Stimulated activated memory B cell treated with anti-CD40 and anti-IgM and Interleukin-4, amounts not matched to agents 10 μg/mL and 1 μg/mL and 100 μg/mL, for 72 hours (primary cell): Measurements from ENCODE around the gene AFF3.
A peak's percentile ranks its signal among the peaks of the same experiment; 100 is the strongest.

Experiments
- ATAC-seq: fragments of 150-1000 bp; cut with Tn5 transposase; 2 replicates; pipeline ENCODE4 v1.10.0; 2021
- H3K27ac Mint-ChIP-seq: one replicate; pipeline ENCODE4 v1.8.0; 2022; ENCODE audit warnings: mild to moderate bottlenecking, mixed read lengths
- H3K27me3 Mint-ChIP-seq: one replicate; pipeline ENCODE4 v1.8.0; 2022; ENCODE audit warnings: mixed read lengths
- H3K36me3 Mint-ChIP-seq: one replicate; pipeline ENCODE4 v1.8.0; 2022; ENCODE audit warnings: mixed read lengths
- H3K4me1 Mint-ChIP-seq: one replicate; pipeline ENCODE4 v1.8.0; 2022; ENCODE audit warnings: mixed read lengths
- H3K4me3 Mint-ChIP-seq: one replicate; pipeline ENCODE4 v1.8.0; 2022; ENCODE audit warnings: mild to moderate bottlenecking, moderate library complexity, mixed read lengths
- H3K9me3 Mint-ChIP-seq: one replicate; pipeline ENCODE4 v1.8.0; 2022; ENCODE audit warnings: mixed read lengths

Gene AFF3

DNA sequence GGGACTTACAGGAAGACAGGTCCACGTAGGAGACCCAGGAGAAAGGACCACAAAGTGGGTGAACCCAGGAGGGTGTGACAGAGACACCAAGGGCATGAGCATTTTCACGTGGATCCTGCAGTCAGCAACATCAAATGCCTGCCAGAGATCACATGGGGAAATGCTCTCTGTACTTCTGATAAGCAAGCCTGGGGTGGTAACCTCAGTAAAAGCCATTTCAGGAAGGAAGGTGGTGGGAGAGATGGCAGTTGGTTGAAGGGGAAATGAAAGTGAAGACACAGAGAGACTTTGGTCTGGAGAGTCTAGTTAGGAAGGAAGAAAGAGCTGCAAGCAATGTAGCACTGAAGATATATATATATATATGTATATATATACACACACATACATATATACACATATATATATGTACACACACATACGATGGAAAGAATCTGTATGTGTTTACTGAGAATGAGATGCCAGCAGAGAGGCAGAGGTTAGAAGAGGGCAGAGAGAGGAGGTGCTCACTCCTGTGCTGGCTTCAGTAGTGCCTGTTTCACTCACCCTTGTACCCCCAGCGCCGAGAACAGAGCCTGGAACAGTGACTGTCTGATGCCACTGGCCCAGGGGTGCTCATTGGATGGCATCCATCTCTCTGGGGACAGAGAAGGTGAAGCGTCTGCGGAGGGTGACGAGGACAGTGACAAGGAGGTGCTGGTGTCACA, 314.9 kb downstream of the AFF3 start:
- Mint-ChIP-seq H3K4me3 (no peak overlapping the region), H3K27me3 (no peaks in the 10 kb centered on the region), H3K9me3 (peaks cover 5% of the 10 kb centered on the region), H3K36me3 (peaks cover 59% of the 10 kb centered on the region), H3K27ac (peak overlapping the region; percentile 55), H3K4me1 (peaks cover 34% of the 10 kb centered on the region)
- ATAC-seq, result peak; percentile 75

DNA sequence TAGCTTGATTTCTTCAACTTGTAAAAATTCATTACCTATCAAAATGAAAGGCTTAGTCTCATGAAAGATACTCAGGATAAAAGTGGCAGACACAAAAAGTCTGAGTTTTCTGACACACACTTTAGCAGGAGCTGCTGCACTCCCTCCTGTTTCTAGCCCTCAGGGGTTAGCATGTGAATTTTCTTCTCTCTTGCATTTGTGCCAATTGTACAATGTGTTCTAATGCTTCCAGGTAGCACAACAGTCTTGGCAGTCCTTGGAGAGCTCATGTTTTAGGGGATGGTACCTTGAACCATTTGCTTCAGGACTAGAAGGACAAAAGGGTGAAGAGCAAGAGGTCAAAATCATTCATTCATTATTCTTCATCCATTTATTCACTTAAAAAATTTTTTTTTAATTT, 316.8 kb downstream of the AFF3 start:
- H3K27ac Mint-ChIP-seq, result no peak overlapping the region
- no peak overlapping the region for H3K4me3 Mint-ChIP-seq

GRCh38 chr2:99824758-99825157, 317.6 kb downstream of the AFF3 start:
- Mint-ChIP-seq H3K4me3 (no peak overlapping the region), H3K27me3 (no peaks in the 10 kb centered on the region), H3K4me1 (peaks cover 34% of the 10 kb centered on the region), H3K27ac (no peak overlapping the region), H3K36me3 (peaks cover 53% of the 10 kb centered on the region), H3K9me3 (peaks cover 3% of the 10 kb centered on the region)
- ATAC-seq, result no peak

More for the DNA sequence above, 316.8 kb downstream of the AFF3 start:
- ATAC-seq, result no peak
- H3K4me1 Mint-ChIP-seq, result peaks cover 34% of the 10 kb centered on the region
- peaks cover 5% of the 10 kb centered on the region for H3K9me3 Mint-ChIP-seq
- H3K27me3 Mint-ChIP-seq, result no peaks in the 10 kb centered on the region
- peaks cover 55% of the 10 kb centered on the region for H3K36me3 Mint-ChIP-seq

GRCh38 chr2:99822474-99823207, 319.7 kb downstream of the AFF3 start:
- no peak for ATAC-seq
- no peaks in the 10 kb centered on the region for H3K27me3 Mint-ChIP-seq
- no peak overlapping the region for H3K4me3 Mint-ChIP-seq
- H3K9me3 Mint-ChIP-seq, result no peaks in the 10 kb centered on the region
- H3K27ac Mint-ChIP-seq, result no peak overlapping the region
- H3K4me1 Mint-ChIP-seq, result peaks cover 16% of the 10 kb centered on the region
- H3K36me3 Mint-ChIP-seq, result peaks cover 35% of the 10 kb centered on the region

GRCh38 chr2:99821984-99822383, 320.4 kb downstream of the AFF3 start:
- no peak overlapping the region for H3K4me3 Mint-ChIP-seq
- no peak for ATAC-seq
- H3K9me3 Mint-ChIP-seq, result no peaks in the 10 kb centered on the region
- no peaks in the 10 kb centered on the region for H3K27me3 Mint-ChIP-seq
- H3K27ac Mint-ChIP-seq, result no peak overlapping the region
- peaks cover 9% of the 10 kb centered on the region for H3K4me1 Mint-ChIP-seq
- H3K36me3 Mint-ChIP-seq, result peaks cover 39% of the 10 kb centered on the region

GRCh38 chr2:99821572-99821971, 320.8 kb downstream of the AFF3 start:
- H3K36me3 Mint-ChIP-seq, result peaks cover 39% of the 10 kb centered on the region

DNA sequence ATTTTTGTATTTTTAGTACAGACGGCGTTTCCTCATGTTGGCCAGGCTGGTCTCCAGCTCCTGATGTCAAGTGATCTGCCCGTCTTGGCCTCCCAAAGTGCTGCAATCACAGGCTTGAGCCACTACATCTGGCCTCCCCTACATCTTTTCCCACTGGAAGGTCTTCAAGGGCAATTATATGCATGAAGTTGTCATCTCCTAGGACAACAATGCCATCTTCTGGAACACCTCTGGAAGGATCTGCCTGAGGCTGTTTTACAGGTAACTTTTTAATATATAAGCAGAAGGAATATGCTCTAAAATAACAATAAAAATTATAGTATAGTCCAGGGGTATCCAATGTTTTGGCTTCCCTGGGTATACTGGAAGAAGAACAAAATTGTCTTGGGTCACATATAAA, 321.4 kb downstream of the AFF3 start:
- Mint-ChIP-seq H3K4me3 (no peak overlapping the region), H3K4me1 (peaks cover 3% of the 10 kb centered on the region), H3K36me3 (peaks cover 39% of the 10 kb centered on the region), H3K27me3 (no peaks in the 10 kb centered on the region), H3K9me3 (no peaks in the 10 kb centered on the region), H3K27ac (no peak overlapping the region)
- ATAC-seq, result no peak

More at GRCh38 chr2:99821572-99821971, 320.8 kb downstream of the AFF3 start:
- Mint-ChIP-seq H3K4me1 (peaks cover 5% of the 10 kb centered on the region), H3K27me3 (no peaks in the 10 kb centered on the region), H3K27ac (no peak overlapping the region), H3K4me3 (no peak overlapping the region), H3K9me3 (no peaks in the 10 kb centered on the region)
- no peak for ATAC-seq

DNA sequence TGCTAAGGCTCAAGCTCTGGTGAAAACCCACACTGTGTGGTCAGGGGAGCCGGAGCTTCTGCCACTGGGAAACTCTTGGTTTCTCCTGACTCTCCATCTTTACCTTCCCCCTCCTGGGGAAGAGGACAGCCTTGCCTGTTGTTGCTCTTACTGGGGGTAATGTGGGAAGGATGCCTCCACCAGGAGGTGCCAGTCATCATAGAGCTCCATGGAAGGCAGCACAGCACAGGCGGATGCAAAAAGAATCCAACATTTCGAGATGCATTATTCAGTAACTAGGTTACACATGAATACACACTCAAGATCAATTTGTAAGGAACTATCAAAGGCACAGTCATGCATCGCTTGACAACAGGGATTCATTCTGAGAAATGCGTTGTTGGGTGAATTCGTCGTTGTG, 322.6 kb downstream of the AFF3 start:
- no peak overlapping the region for H3K4me3 Mint-ChIP-seq
- H3K4me1 Mint-ChIP-seq, result peaks cover 7% of the 10 kb centered on the region
- H3K27ac Mint-ChIP-seq, result no peak overlapping the region
- no peaks in the 10 kb centered on the region for H3K9me3 Mint-ChIP-seq
- no peaks in the 10 kb centered on the region for H3K27me3 Mint-ChIP-seq
- H3K36me3 Mint-ChIP-seq, result peaks cover 49% of the 10 kb centered on the region
- ATAC-seq, result no peak

DNA sequence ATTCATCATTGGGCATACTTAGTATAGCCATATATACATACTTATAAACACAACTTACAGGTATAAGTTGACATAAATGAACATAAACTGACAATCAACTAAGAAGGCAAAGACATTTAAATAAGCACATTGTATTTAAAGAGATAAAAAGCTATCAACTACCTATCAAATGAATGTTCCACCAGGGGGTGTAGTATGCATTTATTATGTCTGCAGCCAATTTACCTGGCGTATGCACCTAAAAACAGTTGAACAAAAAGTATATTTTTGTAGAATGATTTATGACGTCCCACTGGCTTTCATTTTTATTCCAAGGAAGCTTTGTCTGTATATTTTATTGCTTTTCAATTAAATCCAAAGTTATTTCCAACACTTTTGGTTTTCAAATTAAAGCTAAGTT, 323.5 kb downstream of the AFF3 start:
- Mint-ChIP-seq H3K27me3 (no peaks in the 10 kb centered on the region), H3K4me3 (no peak overlapping the region), H3K9me3 (no peaks in the 10 kb centered on the region), H3K4me1 (peaks cover 7% of the 10 kb centered on the region), H3K36me3 (peaks cover 49% of the 10 kb centered on the region), H3K27ac (no peak overlapping the region)
- no peak for ATAC-seq

DNA sequence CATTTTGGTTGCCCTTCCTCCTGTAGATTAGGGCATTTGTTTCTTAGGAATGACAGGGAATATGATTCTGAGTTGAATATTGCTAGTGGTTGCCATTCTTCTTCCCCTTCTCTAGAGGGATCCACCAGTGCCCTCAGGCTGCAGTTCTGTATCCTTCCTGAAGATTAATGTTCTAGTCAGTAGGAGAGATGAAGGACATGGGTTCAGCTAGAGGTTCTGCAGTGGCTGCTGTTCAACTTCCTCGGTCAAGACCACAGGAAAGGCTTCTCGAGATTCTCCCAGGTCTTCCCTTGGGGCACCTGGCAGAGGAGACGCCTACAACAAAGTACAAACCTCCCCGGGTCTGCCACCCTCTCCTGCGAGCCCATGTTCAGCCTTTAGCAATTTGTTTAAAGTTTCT, 325.5 kb downstream of the AFF3 start:
- Mint-ChIP-seq H3K27me3 (no peaks in the 10 kb centered on the region), H3K36me3 (peaks cover 44% of the 10 kb centered on the region)

GRCh38 chr2:99812426-99812825, 330.0 kb downstream of the AFF3 start:
- Mint-ChIP-seq H3K9me3 (no peaks in the 10 kb centered on the region), H3K36me3 (peaks cover 51% of the 10 kb centered on the region), H3K4me3 (no peak overlapping the region), H3K27me3 (no peaks in the 10 kb centered on the region), H3K4me1 (peaks cover 15% of the 10 kb centered on the region), H3K27ac (no peak overlapping the region)
- no peak for ATAC-seq

More for the DNA sequence above, 325.5 kb downstream of the AFF3 start:
- Mint-ChIP-seq H3K9me3 (no peaks in the 10 kb centered on the region), H3K4me1 (peaks cover 7% of the 10 kb centered on the region), H3K27ac (no peak overlapping the region), H3K4me3 (no peak overlapping the region)
- no peak for ATAC-seq

GRCh38 chr2:99811544-99811943, 330.8 kb downstream of the AFF3 start:
- Mint-ChIP-seq H3K27me3 (no peaks in the 10 kb centered on the region), H3K36me3 (peaks cover 51% of the 10 kb centered on the region), H3K9me3 (no peaks in the 10 kb centered on the region), H3K4me1 (peaks cover 20% of the 10 kb centered on the region), H3K4me3 (no peak overlapping the region), H3K27ac (no peak overlapping the region)
- no peak for ATAC-seq

GRCh38 chr2:99810225-99810624, 332.2 kb downstream of the AFF3 start:
- ATAC-seq, result no peak
- Mint-ChIP-seq H3K4me3 (no peak overlapping the region), H3K36me3 (peaks cover 41% of the 10 kb centered on the region), H3K27ac (no peak overlapping the region), H3K9me3 (no peaks in the 10 kb centered on the region), H3K4me1 (peaks cover 26% of the 10 kb centered on the region), H3K27me3 (no peaks in the 10 kb centered on the region)

GRCh38 chr2:99809259-99809900, 333.0 kb downstream of the AFF3 start:
- H3K36me3 Mint-ChIP-seq, result peaks cover 46% of the 10 kb centered on the region
- no peaks in the 10 kb centered on the region for H3K9me3 Mint-ChIP-seq
- ATAC-seq, result no peak
- peaks cover 35% of the 10 kb centered on the region for H3K4me1 Mint-ChIP-seq
- no peak overlapping the region for H3K27ac Mint-ChIP-seq
- H3K4me3 Mint-ChIP-seq, result no peak overlapping the region
- no peaks in the 10 kb centered on the region for H3K27me3 Mint-ChIP-seq

- no peak overlapping the region for H3K4me3 Mint-ChIP-seq
- peaks cover 53% of the 10 kb centered on the region for H3K36me3 Mint-ChIP-seq
- ATAC-seq, result no peak
- H3K27ac Mint-ChIP-seq, result no peak overlapping the region
- H3K9me3 Mint-ChIP-seq, result no peaks in the 10 kb centered on the region
- no peaks in the 10 kb centered on the region for H3K27me3 Mint-ChIP-seq
- peaks cover 43% of the 10 kb centered on the region for H3K4me1 Mint-ChIP-seq
Observed at GRCh38 chr2:99808361-99809200, 333.8 kb downstream of the AFF3 start.
